Left ventricle myocardium superior (tissue), 1 donor: Measurements from ENCODE around the gene AP3B1. TPM values are rescaled to one million over a fixed set of nuclear protein-coding genes. Genes with fewer than 3 reads are reported as not detected.
"Not testable (repeated sequence)": the region's sequence is repeated elsewhere in the genome, so short reads cannot be mapped to it uniquely, and the experiment has no call there.

ENCODE experiments used
- ATAC-seq: fragments of 200-7000 bp; cut with Tn5 transposase; one replicate; pipeline ENCODE4 v1.9.1; 2020; ENCODE audit warnings: mild to moderate bottlenecking, moderate library complexity
- DNase-seq: peaks from one replicate; pipeline ENCODE4 v3.0.0-alpha.2; 2020
- intact Hi-C: fragments of 100-400 bp; cut with micrococcal nuclease; formaldehyde crosslinking; loops from one replicate; pipeline ENCODE4 v1.11.0; 2022
- total RNA-seq: library from RNA; stranded (reverse); fragmentation: NEBNext Ultra II Directional; extraction: Animal tissue kit (Norgen Biotek cat#: 25700); gene quantifications from one replicate; pipeline ENCODE4 v1.2.1, GENCODE V29; 2021
- donor health status: DM: no; HTN: yes; CAD: no; lungs with severe emphysema.

Gene AP3B1
- total RNA-seq, 1 donor from 2014 or later = 25.5 TPM

DNA sequence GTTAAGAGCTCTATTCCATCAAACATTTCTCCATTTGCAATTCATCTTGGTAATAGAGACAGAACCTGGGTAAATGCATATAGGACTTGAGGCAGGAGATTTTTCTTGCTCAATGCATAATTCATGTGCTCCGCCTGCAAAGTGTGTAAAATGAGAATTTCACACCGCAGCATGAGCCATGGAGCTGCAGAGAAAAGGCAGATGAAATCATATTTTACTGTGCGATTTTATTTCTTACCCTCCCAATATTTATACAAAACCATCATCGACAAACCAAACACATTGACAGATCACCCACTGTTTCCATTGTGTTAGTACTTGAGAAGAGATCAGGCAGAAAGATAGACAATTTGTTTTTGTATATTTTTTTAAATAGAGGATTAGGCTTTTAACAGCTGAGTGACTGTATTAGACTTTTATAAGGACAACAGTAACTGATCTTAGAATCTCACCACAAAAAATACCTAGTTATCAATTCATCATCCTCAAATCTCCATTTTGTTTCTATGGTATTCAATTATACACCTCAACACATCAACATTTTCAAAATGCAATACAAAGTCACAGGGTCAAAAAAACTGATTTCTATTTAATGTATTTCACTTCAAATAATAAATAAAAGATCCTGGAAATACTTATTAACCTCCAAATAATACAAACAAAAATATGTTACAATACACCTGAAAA lies 191.1 kb downstream of the AP3B1 start:
- ATAC-seq (no peak), DNase-seq (no peak)
- intact Hi-C loops = no loop called here

DNA sequence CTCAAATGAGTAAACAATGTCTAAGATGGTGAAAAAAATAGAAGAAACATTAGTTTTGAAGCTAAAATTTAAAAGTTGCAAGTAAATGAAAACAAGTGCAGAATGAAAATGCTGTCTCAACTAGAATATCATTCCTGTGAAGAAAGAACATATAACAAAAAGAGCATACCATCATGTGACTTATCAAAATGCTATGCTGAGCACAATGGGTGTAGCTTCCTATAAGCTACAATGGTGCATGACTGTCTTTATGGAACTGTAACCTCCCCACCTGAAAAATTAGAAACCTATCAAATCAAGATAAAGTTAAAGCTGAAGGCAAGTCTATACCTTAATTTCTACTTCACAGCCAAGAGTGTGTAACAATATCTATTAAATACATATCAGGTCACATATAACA lies 192.0 kb downstream of the AP3B1 start:
- intact Hi-C loops = no loop called here
- ATAC-seq (no peak), DNase-seq (no peak)

DNA sequence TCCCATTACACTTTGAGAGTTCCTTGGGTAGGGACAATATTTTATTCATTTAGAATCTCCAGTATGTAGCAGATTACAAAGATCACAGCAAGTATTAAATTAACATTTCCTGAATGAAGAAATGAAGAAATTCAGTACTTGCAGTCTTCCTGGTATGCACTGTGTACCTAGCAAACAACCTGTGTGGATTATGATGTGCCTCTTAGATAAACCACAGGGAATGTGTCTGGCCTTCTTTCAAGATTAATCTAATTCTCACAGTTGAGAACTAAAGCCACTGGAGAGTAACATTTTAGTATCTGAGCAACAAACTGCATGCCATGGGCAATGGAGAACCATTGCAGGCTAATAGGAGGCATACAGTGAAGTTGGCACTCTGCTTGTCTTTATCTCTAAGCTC lies 199.4 kb downstream of the AP3B1 start:
- DNase-seq (no peak), ATAC-seq (no peak)
- intact Hi-C loops = no loop called here

DNA sequence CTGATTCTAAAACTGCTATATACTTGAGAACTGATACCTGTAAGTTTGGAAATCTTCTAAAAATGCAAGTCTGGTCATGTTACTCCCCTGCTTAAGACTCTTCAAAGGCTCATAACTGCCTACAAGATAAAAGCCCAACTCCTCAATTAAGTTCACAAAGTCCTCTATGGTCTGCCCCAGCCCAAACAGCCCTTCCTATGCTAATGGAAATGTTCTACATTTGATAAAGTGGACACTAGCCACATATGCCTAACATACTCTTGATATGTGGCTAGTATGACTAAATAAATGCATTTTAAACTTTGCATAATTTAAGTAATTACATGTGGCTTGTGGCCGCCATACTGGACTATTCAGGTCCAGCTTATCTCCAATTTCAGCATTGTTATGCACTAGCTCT lies 204.5 kb downstream of the AP3B1 start:
- intact Hi-C loops = no loop called here
- ATAC-seq = no peak
- no peak for DNase-seq

DNA sequence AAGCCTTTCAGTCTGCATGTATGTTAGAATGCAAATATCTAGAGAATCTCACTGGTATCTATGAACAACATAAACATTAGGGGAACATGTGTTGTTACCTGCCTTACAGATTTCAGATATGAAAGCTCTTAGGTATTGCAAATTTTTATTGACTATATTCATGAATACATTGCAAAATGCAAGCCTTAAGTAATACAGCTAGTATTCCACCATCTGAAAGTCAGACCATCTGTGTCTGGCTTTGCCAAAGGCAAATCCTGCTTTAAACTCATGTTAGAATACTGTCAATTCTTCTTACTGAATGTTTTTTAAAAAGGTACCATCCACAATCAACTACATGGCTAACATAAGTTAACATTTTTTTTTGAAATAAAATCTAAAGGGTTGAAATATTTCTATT lies 215.6 kb downstream of the AP3B1 start:
- DNase-seq (no peak), ATAC-seq (no peak)
- intact Hi-C loops = no loop called here

DNA sequence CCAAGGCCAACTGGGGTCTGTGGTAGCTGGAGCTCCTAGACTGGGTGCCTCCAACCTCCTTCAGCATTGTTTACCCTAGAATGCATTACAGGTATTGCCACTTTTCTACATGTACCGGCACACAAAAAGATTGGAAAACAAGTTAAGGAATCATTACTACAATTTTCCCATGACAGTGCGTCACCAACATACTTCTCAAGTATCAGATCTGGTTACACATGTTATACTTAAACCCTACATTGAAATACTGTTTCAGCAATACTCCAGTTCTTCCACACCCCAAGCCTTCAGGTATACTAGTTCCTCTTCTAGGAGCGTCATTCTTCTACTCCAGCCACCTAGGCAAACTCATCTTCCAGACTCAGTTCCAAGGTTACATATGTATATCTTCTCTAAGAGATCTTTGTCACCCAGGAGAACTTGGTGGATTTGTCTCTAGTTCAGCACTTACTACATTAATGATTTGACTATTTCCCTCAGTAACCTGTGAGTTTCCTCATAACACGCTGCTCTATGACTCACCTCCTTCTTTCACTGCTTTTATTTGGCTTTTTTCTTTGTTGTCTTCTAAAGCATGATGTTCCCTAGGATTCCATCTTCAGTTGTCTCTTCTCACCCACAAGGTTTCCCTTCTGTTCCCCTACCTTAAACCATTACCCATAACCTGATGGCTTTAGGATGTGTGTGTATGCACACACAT lies 217.0 kb downstream of the AP3B1 start:
- intact Hi-C loops = no loop called here
- no peak for ATAC-seq
- no peak for DNase-seq

DNA sequence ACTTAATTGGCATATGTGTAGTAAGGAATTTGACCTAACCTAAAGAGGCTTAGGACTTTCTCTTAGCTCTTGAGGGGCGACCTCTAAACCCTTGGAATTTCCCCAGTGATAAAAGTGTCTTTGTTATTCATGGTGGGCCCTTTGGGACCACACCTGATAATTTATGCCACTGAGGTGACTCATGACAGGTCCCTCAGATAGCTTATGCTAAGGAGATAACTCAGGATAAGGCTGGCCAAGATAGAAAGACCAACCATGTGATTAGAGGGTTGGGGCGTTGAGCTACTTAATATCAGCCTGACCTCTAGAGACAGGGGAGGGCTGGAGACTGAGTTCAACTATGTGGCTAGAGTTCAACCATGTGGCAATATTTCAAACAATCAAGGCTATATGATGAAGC lies 218.1 kb downstream of the AP3B1 start:
- intact Hi-C loops = no loop called here
- no peak for DNase-seq
- no peak for ATAC-seq

DNA sequence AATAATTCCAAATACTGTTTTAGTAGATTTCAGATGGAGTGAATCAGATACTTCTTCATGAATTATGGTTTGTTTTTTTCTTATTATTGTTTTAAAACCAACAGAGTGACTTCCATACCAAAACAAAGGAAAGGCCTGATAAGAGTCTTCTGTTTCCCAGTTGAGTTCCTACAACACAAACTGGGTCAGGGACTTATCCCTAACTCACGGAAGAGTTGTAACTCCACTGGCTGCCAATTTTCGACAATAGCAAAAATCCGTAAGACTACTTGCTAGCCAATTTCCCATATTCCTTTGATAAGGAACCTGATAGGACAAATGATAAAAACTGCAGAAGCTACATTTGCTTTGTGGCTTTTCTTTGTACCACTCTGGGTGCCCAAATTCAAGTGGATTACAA lies 219.2 kb downstream of the AP3B1 start:
- ATAC-seq (no peak), DNase-seq (no peak)
- intact Hi-C loops = no loop called here

DNA sequence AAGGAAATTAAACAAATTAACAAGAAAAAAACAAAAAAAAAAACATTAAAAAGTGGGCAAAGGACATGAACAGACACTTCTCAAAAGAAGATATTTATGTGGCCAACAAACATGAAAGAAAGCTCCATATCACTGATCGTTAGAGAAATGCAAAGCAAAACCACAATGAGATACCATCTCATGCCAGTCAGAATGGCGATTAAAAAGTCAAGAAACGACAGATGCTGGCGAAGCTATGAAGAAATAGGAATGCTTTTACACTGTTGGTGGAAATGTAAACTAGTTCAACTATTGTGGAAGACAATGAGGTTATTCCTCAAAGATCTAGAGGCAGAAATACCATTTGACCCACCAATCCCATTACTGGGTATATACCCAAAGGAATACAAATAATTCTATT lies 223.8 kb downstream of the AP3B1 start:
- intact Hi-C loops, DNase-seq, ATAC-seq: not testable (repeated sequence)

DNA sequence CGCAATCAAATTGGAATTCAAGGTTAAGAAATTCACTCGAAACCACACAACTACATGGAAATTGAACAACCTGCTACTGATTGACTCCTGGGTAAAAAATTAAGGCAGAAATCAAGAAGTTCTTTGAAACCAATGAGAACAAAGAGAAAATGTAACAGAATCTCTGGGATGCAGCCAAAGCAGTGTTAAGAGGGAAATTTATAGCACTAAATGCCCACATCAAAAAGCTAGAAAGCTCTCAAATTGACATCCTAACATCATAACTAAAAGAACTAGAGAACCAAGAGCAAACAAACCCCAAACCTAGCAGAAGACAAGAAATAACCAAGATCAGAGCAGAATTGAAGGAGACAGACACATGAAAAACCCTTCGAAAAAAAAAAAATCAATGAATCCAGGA lies 226.9 kb downstream of the AP3B1 start:
- intact Hi-C loops, ATAC-seq: not testable (repeated sequence)

DNA sequence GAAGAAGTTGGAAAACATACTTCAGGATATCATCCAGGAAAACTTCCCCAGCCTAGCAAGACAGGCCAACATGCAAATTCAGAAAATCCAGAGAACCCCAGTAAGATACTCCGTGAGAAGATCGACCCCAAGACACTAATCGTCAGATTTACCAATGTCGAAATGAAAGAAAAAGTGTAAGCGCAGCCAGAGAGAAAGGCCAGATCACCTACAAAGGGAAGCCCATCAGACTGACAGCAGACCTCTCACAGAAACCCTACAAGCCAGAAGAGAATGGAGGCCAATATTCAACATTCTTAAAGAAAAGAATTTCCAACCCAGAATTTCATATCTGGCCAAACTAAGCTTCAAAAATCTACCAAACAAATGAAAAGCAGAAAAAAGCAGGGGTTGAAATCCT lies 227.8 kb downstream of the AP3B1 start:
- intact Hi-C loops, ATAC-seq, DNase-seq: not testable (repeated sequence)

More for the DNA sequence above, 226.9 kb downstream of the AP3B1 start:
- DNase-seq = not testable (repeated sequence)

DNA sequence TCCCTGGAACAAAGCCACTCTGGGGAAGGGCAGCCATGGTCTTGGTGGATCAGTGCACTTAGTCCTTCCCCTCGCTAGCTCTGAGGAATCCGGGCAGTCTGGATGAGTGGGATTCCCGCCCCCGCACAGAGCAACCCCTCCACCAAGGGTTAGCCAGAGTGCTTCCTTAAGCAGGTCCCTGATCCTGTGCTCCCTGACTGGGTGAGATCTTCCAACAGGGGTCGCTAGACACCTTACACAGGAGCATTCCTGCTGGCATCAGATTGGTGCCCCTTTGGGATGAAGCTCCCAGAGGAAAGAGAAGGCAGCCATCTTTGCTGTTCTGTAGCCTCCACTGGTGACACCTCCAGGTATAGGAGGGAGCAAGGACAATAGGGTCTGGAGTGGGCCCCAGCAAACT lies 228.8 kb downstream of the AP3B1 start:
- DNase-seq = no peak
- ATAC-seq = no peak
- intact Hi-C loops = no loop called here

DNA sequence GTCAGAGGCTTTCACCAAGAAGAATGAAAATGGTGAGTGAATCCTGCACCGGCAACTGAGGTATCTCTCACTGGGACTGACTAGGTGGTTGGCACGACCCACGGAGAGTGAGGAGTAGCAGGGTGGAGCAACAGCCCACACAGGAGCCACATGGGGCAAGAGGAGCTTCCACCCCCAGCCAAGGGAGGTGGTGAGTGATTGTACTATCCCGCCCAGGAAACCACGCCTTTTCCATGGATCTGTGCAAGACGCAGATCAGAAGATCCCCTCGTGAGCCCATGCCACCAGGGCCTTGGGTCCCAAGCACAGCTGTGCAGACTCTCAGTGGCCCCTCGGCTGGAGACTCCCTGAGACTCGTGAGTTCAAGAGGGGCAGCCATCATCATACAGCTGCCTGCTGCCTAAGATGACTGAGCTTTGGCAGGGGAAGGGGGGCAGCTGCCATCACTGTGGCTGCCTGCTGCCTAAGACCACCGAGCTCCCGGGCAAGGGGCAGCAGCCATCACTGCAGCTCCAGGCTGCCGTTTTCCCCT lies 229.5 kb downstream of the AP3B1 start:
- ATAC-seq (no peak), DNase-seq (no peak)
- intact Hi-C loops = no loop called here

DNA sequence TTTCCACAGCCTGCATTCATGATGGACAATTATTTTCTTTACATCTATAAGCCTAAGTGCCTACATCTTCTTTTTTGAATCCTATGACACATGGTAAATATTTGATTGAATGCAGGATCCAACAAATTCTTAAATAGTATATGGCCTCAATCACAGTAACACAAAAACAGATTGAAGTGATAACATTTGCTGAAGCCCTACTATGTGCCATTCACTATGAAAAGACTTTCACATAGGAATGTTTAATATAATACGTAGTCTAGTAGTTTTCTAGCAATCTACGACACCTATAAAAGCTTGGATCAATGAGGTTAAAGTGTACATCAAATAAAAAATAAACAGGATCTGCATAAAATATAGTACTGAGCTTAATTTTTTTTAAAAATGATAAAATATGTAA lies 231.0 kb downstream of the AP3B1 start:
- no peak for DNase-seq
- no peak for ATAC-seq
- intact Hi-C loops = no loop called here

DNA sequence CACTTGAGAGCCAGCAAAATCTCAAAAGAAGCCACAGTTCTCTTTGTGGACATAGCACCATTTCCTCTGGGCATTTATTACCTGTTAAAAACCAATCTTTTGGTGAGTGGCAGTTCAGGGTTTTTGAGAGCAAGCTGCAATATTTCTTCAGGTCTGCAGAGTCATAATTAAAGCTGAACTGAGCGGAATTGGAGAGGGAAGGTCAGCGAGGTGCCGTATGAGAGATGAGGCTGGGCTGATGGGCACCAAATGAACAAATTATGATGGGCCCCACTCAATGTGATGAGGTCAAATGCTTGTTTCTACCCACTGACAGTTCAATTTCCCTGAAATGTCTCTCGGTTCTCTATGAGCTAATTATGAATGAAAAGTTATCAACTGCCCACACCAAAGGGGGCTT lies 231.9 kb downstream of the AP3B1 start:
- DNase-seq (no peak), ATAC-seq (no peak)
- intact Hi-C loops = no loop called here

DNA sequence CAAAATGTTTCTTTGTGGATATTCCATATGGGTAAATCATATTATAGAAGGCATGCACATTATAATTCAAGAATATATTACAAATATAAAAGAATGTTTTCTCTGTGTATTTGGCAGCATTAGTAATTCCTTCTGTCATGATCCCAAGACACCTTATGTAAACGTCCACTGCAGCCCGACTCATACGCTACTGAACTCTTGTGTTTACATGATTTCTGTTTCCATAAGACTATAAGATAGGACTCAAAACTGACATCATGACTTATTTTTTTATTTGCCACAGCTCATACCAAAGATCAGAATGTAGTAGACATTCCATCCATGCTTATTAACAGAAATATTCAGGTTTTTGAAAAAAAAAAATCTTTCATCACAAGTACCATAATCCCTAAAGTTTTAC lies 234.1 kb downstream of the AP3B1 start:
- no peak for DNase-seq
- intact Hi-C loops = no loop called here
- no peak for ATAC-seq

DNA sequence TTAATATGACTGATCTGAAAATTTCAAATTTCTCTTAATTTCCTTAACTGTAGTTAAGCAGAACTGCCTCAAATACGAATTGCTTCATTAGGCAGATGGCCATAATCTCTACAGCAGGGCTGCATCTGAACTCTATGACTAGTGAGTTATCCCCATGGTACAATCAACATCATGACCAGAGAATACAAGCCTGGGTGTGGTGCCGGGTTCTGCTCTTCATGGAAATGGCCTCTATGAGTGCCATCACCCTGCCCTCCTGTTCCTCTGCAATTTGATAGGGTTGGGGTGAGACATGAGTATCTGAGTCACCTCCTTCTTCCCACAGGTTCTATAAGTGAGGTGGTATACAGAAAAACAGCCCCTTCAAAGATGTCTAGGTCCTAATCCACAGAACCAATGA lies 235.9 kb downstream of the AP3B1 start:
- DNase-seq (no peak), ATAC-seq (no peak)
- intact Hi-C loops = no loop called here

DNA sequence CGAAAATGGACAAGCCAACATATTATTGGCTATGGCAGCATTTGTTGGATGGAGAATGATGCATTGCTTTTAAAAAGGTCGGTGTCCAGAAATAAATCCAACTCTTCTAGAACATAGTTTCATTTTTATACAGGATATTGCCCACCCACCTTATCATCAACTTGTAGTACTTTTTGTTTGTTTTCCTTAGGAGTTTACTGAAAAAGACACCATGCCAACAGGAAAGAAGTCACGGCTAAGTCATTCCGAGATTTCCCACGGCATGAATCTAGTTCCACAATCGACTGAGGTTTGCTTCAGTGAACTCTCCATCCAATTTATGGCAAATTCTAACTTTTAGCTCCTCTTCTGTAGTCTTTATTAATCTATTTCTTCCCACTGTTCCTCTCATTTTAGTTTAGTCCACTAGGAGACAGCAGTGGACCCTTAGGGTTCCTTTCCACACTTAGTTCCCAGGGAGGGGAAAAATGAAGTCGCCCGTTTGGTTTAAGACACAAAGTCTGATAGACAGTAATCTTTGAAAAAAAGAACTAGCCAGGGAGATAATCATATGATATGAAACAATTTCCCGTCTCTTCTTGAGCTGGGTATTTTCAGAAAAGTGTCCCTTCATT lies 237.5 kb downstream of the AP3B1 start:
- ATAC-seq = no peak
- DNase-seq = no peak
- intact Hi-C loops = no loop called here

DNA sequence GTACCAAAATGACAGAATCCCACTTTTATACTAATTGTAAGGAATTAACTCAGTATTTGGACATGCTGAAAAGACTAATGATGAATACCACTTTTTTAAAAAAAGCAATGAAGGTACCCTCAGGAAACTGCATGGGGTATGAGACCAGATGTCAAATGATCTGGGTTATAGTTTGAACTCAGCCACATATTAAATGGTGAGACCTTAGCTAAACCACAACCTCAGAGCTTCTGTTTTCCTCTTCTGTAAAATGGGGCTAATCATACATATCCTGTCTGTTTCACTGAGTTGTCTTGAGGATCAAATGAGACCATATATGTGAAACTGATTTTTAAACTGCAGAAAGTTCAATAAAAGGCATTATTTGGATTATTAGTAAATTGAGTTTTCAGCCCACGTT lies 238.4 kb downstream of the AP3B1 start:
- intact Hi-C loops = no loop called here
- DNase-seq (no peak), ATAC-seq (no peak)

DNA sequence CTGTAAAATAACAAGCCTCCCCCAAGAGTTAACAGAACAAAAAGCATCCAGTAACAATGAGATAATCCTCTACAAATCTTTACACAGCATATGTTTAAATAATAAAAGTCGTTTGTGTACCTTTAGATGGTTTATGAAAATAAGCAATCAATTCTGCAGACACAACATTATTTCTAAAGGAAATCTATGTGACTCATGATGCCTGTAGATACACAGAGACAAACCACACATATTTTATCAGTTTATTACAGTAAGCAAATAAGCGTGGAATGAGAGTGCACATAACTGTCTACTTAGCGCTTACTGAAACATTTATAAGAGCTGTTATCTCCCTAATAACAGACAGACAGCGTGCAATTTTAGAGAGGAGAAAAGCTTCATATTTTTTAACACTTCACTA lies 243.6 kb downstream of the AP3B1 start:
- intact Hi-C loops = no loop called here
- no peak for DNase-seq
- no peak for ATAC-seq
